WTC11 (cell line): ENCODE measurements around the gene LONP2. TPM values are rescaled to one million over a fixed set of nuclear protein-coding genes. Genes with fewer than 3 reads are reported as not detected.

Experiments used
- ATAC-seq: fragments of 200-7000 bp; cut with Tn5 transposase; 2 replicates; pipeline ENCODE4 v1.10.0; 2021; ENCODE audit warnings: mild to moderate bottlenecking, moderate library complexity
- CTCF ChIA-PET: fragments of 300-600 bp; sonication (Branson Sonifier 250); formaldehyde crosslinking; loops from one replicate; lab custom pipeline; 2021; ENCODE audit warnings: antibody characterized with exemption; lab: Charles Lee
- POLR2A ChIA-PET: fragments of 350-600 bp; sonication (Branson Sonifier 250); formaldehyde crosslinking; loops from one replicate; lab custom pipeline; 2021; ENCODE audit warnings: antibody characterized with exemption; lab: Charles Lee
- DNase-seq: peaks from one replicate; pipeline ENCODE4 v3.0.0; 2021; ENCODE audit warnings: low spot score
- H3K27ac Mint-ChIP-seq: 2 replicates; pipeline ENCODE4 v1.8.0; 2021; ENCODE audit warnings: mixed read lengths
- H3K27me3 Mint-ChIP-seq: 2 replicates; pipeline ENCODE4 v1.8.0; 2021; ENCODE audit warnings: low read depth, mild to moderate bottlenecking, moderate library complexity, mixed read lengths
- H3K36me3 Mint-ChIP-seq: 2 replicates; pipeline ENCODE4 v1.8.0; 2021; ENCODE audit warnings: mixed read lengths
- H3K4me1 Mint-ChIP-seq: 2 replicates; pipeline ENCODE4 v1.8.0; 2022; ENCODE audit warnings: mixed read lengths
- H3K4me3 Mint-ChIP-seq: 2 replicates; pipeline ENCODE4 v1.8.0; 2021; ENCODE audit warnings: mild to moderate bottlenecking, moderate library complexity, mixed read lengths
- H3K9me3 Mint-ChIP-seq: 2 replicates; pipeline ENCODE4 v1.8.0; 2021; ENCODE audit warnings: mixed read lengths
- FOXP1 ChIP-seq: sonication (generic); formaldehyde crosslinking; IDR thresholded peaks from 2 replicates; pipeline ENCODE4 v1.8.0; 2022; ENCODE audit warnings: missing genetic modification reagents, mild to moderate bottlenecking, moderate library complexity, borderline replicate concordance
- MXD4 ChIP-seq: fragments of 250-450 bp; sonication (Bioruptor Pico); IDR thresholded peaks from 2 replicates; pipeline ENCODE4 v1.8.0; 2021; ENCODE audit warnings: mild to moderate bottlenecking, moderate library complexity, borderline replicate concordance
- MYBL2 ChIP-seq: sonication (generic); formaldehyde crosslinking; IDR thresholded peaks from 2 replicates; pipeline ENCODE4 v1.8.1; 2023; ENCODE audit warnings: mild to moderate bottlenecking, moderate library complexity, missing genetic modification reagents
- NFE2L1 ChIP-seq: sonication (generic); formaldehyde crosslinking; IDR thresholded peaks from 2 replicates; pipeline ENCODE4 v1.8.1; 2023; ENCODE audit warnings: missing genetic modification reagents
- NFYB ChIP-seq: sonication (generic); formaldehyde crosslinking; conservative IDR thresholded peaks from 2 replicates; pipeline ENCODE4 v1.8.0; 2022; ENCODE audit warnings: low read depth, missing genetic modification reagents
- OVOL2 ChIP-seq: fragments of 250-450 bp; sonication (Bioruptor Pico); IDR thresholded peaks from 2 replicates; pipeline ENCODE4 v1.9.0; 2021; ENCODE audit warnings: mild to moderate bottlenecking, borderline replicate concordance
- RELA ChIP-seq: sonication (generic); formaldehyde crosslinking; IDR thresholded peaks from 2 replicates; pipeline ENCODE4 v1.8.1; 2022; ENCODE audit warnings: missing genetic modification reagents, mild to moderate bottlenecking, borderline replicate concordance
- TEAD1 ChIP-seq: sonication (generic); formaldehyde crosslinking; IDR thresholded peaks from 2 replicates; pipeline ENCODE4 v1.8.0; 2022; ENCODE audit warnings: mild to moderate bottlenecking, missing genetic modification reagents
- ZBTB21 ChIP-seq: sonication (generic); formaldehyde crosslinking; IDR thresholded peaks from 2 replicates; pipeline ENCODE4 v1.8.1; 2023; ENCODE audit warnings: mild to moderate bottlenecking, missing genetic modification reagents, borderline replicate concordance
- ZNF219 ChIP-seq: sonication (generic); formaldehyde crosslinking; IDR thresholded peaks from 2 replicates; pipeline ENCODE4 v1.8.0; 2023; ENCODE audit warnings: missing genetic modification reagents, mild to moderate bottlenecking, borderline replicate concordance
- ZNF263 ChIP-seq: sonication (generic); formaldehyde crosslinking; IDR thresholded peaks from 2 replicates; pipeline ENCODE4 v1.8.1; 2022; ENCODE audit warnings: low read depth, mild to moderate bottlenecking, moderate library complexity, missing genetic modification reagents
- ZNF416 ChIP-seq: fragments of 250-450 bp; sonication (Bioruptor Pico); IDR thresholded peaks from 2 replicates; pipeline ENCODE4 v1.9.0; 2021; ENCODE audit warnings: mild to moderate bottlenecking, inconsistent platforms
- total RNA-seq: library from RNA; stranded (reverse); gene quantifications from 3 replicates; pipeline ENCODE4 v1.2.3, GENCODE V29; 2021
- TF ChIP-seq, protein P1 (sequence below): sonication (generic); formaldehyde crosslinking; IDR thresholded peaks from 2 replicates; pipeline ENCODE4 v1.8.1; 2022; ENCODE audit warnings: low read depth, mild to moderate bottlenecking, moderate library complexity, missing genetic modification reagents, borderline replicate concordance
- TF ChIP-seq, protein P2 (sequence below): fragments of 250-450 bp; sonication (Bioruptor Pico); IDR thresholded peaks from 2 replicates; pipeline ENCODE4 v2.1.2; 2022; ENCODE audit warnings: mild to moderate bottlenecking, moderate library complexity
- TF ChIP-seq, protein P3 (sequence below): fragments of 250-450 bp; sonication (Bioruptor Pico); IDR thresholded peaks from 2 replicates; pipeline ENCODE4 v1.9.0; 2021; ENCODE audit warnings: mild to moderate bottlenecking
- TF ChIP-seq, protein P4 (sequence below): sonication (generic); formaldehyde crosslinking; IDR thresholded peaks from 2 replicates; pipeline ENCODE4 v1.8.1; 2023; ENCODE audit warnings: mild to moderate bottlenecking, missing genetic modification reagents, moderate library complexity
- TF ChIP-seq, protein P5 (sequence below): sonication (generic); formaldehyde crosslinking; conservative IDR thresholded peaks from 2 replicates; pipeline ENCODE4 v1.8.1; 2023; ENCODE audit warnings: mild to moderate bottlenecking, low read depth, missing genetic modification reagents, moderate library complexity
- TF ChIP-seq, protein P6 (sequence below): sonication (generic); formaldehyde crosslinking; IDR thresholded peaks from 2 replicates; pipeline ENCODE4 v1.8.0; 2023; ENCODE audit warnings: mild to moderate bottlenecking, missing genetic modification reagents
- TF ChIP-seq, protein P7 (sequence below): sonication (generic); formaldehyde crosslinking; IDR thresholded peaks from 2 replicates; pipeline ENCODE4 v1.8.1; 2023; ENCODE audit warnings: mild to moderate bottlenecking, moderate library complexity, missing genetic modification reagents
- TF ChIP-seq, protein P8 (sequence below): sonication (generic); formaldehyde crosslinking; IDR thresholded peaks from 2 replicates; pipeline ENCODE4 v1.8.0; 2023; ENCODE audit warnings: missing genetic modification reagents
- TF ChIP-seq, protein P9 (sequence below): sonication (generic); formaldehyde crosslinking; IDR thresholded peaks from 2 replicates; pipeline ENCODE4 v1.8.0; 2022; ENCODE audit warnings: mild to moderate bottlenecking, missing genetic modification reagents

LONP2 gene
- total RNA-seq, 1 experiment from 2014 or later, result 28.4 TPM

DNA sequence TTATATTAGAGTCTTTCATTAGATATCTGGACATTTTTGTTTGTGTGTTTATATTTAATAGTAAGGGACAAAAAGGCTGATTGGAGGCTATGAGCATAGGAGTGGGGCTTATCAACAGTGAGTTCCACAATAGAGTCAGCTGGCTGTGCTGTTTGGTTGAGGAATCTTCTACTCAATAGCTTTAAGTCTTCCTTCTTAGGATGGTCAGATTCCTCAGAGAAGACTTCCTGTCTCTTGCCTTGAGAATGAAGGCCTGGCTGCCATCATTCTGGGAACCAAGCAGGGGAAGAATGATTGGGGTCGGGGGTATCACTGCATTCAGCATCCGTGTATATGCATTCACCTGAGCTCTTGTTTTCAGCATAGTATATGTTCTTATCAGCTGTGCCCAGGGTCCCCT, 35.1 kb downstream of the LONP2 start (continued):
- TF ChIP-seq, protein P1, sequence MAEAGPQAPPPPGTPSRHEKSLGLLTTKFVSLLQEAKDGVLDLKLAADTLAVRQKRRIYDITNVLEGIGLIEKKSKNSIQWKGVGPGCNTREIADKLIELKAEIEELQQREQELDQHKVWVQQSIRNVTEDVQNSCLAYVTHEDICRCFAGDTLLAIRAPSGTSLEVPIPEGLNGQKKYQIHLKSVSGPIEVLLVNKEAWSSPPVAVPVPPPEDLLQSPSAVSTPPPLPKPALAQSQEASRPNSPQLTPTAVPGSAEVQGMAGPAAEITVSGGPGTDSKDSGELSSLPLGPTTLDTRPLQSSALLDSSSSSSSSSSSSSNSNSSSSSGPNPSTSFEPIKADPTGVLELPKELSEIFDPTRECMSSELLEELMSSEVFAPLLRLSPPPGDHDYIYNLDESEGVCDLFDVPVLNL, result no peak
- TF ChIP-seq OVOL2 (CRISPR knock-in tag) (no peak), MXD4 (CRISPR knock-in tag) (no peak)

DNA sequence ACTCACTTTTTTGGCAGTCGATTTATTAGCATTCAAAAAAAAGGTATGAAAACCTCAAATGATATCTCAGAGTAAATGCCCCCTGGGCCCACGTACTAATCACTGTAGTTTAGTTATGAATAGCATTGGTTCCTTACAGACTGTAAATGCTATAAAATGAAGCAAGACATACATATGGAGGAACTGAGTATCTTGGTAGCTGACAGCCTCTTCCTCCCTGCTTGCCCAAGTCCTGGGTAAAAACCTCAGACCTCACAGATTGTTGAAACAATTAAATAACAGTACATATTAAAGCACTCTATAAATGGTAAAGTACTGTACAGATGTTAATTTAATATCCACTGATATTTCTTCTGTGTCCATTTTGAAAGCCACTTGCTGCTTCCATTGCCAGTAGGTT, 36.4 kb downstream of the LONP2 start:
- no peaks in the 10 kb centered on the region for H3K27me3 Mint-ChIP-seq
- H3K36me3 Mint-ChIP-seq, result peaks cover 13% of the 10 kb centered on the region
- H3K4me1 Mint-ChIP-seq, result peaks cover 42% of the 10 kb centered on the region
- H3K9me3 Mint-ChIP-seq, result 0 out of 2 replicates have a peak, but pooled peaks cover under 1% of the 10 kb centered on the region
- ChIA-PET CTCF (interaction anchor here (1.7 kb wide), 1 partner anchor 350 kb away, joined by 5 read pairs; no protein-coding TSS in a partner anchor), POLR2A (no interaction called here)
- H3K27ac Mint-ChIP-seq, result no peak overlapping the region
- no peak for DNase-seq
- no peak overlapping the region for H3K4me3 Mint-ChIP-seq
- no peak for ATAC-seq
- TF ChIP-seq, protein P2, sequence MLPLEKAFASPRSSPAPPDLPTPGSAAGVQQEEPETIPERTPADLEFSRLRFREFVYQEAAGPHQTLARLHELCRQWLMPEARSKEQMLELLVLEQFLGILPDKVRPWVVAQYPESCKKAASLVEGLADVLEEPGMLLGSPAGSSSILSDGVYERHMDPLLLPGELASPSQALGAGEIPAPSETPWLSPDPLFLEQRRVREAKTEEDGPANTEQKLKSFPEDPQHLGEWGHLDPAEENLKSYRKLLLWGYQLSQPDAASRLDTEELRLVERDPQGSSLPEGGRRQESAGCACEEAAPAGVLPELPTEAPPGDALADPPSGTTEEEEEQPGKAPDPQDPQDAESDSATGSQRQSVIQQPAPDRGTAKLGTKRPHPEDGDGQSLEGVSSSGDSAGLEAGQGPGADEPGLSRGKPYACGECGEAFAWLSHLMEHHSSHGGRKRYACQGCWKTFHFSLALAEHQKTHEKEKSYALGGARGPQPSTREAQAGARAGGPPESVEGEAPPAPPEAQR, result no peak
- TF ChIP-seq FOXP1, result no peak
- TF ChIP-seq, protein P3, sequence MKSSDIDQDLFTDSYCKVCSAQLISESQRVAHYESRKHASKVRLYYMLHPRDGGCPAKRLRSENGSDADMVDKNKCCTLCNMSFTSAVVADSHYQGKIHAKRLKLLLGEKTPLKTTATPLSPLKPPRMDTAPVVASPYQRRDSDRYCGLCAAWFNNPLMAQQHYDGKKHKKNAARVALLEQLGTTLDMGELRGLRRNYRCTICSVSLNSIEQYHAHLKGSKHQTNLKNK (CRISPR knock-in tag), result no peak
- no peak for TF ChIP-seq NFYB (CRISPR knock-in tag)
- TF ChIP-seq, protein P1, result no peak
- no peak for TF ChIP-seq NFE2L1
- TF ChIP-seq, protein P4, sequence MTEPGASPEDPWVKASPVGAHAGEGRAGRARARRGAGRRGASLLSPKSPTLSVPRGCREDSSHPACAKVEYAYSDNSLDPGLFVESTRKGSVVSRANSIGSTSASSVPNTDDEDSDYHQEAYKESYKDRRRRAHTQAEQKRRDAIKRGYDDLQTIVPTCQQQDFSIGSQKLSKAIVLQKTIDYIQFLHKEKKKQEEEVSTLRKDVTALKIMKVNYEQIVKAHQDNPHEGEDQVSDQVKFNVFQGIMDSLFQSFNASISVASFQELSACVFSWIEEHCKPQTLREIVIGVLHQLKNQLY, result no peak
- no peak for TF ChIP-seq ZNF219 (CRISPR knock-in tag)
- TF ChIP-seq, protein P5, sequence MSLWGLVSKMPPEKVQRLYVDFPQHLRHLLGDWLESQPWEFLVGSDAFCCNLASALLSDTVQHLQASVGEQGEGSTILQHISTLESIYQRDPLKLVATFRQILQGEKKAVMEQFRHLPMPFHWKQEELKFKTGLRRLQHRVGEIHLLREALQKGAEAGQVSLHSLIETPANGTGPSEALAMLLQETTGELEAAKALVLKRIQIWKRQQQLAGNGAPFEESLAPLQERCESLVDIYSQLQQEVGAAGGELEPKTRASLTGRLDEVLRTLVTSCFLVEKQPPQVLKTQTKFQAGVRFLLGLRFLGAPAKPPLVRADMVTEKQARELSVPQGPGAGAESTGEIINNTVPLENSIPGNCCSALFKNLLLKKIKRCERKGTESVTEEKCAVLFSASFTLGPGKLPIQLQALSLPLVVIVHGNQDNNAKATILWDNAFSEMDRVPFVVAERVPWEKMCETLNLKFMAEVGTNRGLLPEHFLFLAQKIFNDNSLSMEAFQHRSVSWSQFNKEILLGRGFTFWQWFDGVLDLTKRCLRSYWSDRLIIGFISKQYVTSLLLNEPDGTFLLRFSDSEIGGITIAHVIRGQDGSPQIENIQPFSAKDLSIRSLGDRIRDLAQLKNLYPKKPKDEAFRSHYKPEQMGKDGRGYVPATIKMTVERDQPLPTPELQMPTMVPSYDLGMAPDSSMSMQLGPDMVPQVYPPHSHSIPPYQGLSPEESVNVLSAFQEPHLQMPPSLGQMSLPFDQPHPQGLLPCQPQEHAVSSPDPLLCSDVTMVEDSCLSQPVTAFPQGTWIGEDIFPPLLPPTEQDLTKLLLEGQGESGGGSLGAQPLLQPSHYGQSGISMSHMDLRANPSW (CRISPR knock-in tag), result no peak
- no peak for TF ChIP-seq TEAD1 (CRISPR knock-in tag)
- no peak for TF ChIP-seq ZNF416
- TF ChIP-seq, protein P6, sequence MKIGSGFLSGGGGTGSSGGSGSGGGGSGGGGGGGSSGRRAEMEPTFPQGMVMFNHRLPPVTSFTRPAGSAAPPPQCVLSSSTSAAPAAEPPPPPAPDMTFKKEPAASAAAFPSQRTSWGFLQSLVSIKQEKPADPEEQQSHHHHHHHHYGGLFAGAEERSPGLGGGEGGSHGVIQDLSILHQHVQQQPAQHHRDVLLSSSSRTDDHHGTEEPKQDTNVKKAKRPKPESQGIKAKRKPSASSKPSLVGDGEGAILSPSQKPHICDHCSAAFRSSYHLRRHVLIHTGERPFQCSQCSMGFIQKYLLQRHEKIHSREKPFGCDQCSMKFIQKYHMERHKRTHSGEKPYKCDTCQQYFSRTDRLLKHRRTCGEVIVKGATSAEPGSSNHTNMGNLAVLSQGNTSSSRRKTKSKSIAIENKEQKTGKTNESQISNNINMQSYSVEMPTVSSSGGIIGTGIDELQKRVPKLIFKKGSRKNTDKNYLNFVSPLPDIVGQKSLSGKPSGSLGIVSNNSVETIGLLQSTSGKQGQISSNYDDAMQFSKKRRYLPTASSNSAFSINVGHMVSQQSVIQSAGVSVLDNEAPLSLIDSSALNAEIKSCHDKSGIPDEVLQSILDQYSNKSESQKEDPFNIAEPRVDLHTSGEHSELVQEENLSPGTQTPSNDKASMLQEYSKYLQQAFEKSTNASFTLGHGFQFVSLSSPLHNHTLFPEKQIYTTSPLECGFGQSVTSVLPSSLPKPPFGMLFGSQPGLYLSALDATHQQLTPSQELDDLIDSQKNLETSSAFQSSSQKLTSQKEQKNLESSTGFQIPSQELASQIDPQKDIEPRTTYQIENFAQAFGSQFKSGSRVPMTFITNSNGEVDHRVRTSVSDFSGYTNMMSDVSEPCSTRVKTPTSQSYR, result no peak
- TF ChIP-seq MYBL2 (CRISPR knock-in tag), result no peak
- TF ChIP-seq, protein P7, sequence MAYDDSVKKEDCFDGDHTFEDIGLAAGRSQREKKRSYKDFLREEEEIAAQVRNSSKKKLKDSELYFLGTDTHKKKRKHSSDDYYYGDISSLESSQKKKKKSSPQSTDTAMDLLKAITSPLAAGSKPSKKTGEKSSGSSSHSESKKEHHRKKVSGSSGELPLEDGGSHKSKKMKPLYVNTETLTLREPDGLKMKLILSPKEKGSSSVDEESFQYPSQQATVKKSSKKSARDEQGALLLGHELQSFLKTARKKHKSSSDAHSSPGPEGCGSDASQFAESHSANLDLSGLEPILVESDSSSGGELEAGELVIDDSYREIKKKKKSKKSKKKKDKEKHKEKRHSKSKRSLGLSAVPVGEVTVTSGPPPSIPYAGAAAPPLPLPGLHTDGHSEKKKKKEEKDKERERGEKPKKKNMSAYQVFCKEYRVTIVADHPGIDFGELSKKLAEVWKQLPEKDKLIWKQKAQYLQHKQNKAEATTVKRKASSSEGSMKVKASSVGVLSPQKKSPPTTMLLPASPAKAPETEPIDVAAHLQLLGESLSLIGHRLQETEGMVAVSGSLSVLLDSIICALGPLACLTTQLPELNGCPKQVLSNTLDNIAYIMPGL, result no peak
- TF ChIP-seq, protein P8, sequence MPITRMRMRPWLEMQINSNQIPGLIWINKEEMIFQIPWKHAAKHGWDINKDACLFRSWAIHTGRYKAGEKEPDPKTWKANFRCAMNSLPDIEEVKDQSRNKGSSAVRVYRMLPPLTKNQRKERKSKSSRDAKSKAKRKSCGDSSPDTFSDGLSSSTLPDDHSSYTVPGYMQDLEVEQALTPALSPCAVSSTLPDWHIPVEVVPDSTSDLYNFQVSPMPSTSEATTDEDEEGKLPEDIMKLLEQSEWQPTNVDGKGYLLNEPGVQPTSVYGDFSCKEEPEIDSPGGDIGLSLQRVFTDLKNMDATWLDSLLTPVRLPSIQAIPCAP (CRISPR knock-in tag), result no peak
- no peak for TF ChIP-seq RELA (CRISPR knock-in tag)
- TF ChIP-seq ZNF263, result no peak
- no peak for TF ChIP-seq ZBTB21 (CRISPR knock-in tag)
- TF ChIP-seq, protein P9, sequence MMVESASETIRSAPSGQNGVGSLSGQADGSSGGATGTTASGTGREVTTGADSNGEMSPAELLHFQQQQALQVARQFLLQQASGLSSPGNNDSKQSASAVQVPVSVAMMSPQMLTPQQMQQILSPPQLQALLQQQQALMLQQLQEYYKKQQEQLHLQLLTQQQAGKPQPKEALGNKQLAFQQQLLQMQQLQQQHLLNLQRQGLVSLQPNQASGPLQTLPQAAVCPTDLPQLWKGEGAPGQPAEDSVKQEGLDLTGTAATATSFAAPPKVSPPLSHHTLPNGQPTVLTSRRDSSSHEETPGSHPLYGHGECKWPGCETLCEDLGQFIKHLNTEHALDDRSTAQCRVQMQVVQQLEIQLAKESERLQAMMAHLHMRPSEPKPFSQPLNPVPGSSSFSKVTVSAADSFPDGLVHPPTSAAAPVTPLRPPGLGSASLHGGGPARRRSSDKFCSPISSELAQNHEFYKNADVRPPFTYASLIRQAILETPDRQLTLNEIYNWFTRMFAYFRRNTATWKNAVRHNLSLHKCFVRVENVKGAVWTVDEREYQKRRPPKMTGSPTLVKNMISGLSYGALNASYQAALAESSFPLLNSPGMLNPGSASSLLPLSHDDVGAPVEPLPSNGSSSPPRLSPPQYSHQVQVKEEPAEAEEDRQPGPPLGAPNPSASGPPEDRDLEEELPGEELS (CRISPR knock-in tag), result no peak
